Endothelial cell of umbilical vein (primary cell): ENCODE data around the gene C17orf107. TPM values are rescaled to one million over a fixed set of nuclear protein-coding genes. Genes with fewer than 3 reads are reported as not detected.

Experiments used
- BruUV-seq: library from RNA; stranded (reverse); fragments of 400-500 nt; replicated peaks from 2 replicates; lab custom pipeline; 2021; lab: Mats Ljungman, UMichigan
- CTCF ChIA-PET: fragments of 300-600, 350-600 bp; sonication (Branson Sonifier 250); formaldehyde crosslinking; loops from one replicate; lab custom pipeline; 2021; ENCODE audit warnings: antibody characterized with exemption, inconsistent platforms; lab: Charles Lee
- POLR2A ChIA-PET: fragments of 300-600, 350-600 bp; sonication (Branson Sonifier 250); formaldehyde crosslinking; loops from one replicate; lab custom pipeline; 2021; ENCODE audit warnings: antibody characterized with exemption, inconsistent platforms; lab: Charles Lee
- DNase-seq: peaks from one replicate; pipeline ENCODE4 v3.0.0-alpha.2; 2011; ENCODE audit warnings: low read depth, low spot score
- FAIRE-seq: peaks from 2 replicates; lab custom pipeline; 2011; peaks lifted over from hg19 to GRCh38; lab: Jason Lieb, UNC
- H2AFZ ChIP-seq: 2 replicates; pipeline ENCODE4 v1.6.0; 2012; ENCODE audit warnings: low read depth, low read length, control low read depth, inconsistent platforms
- H3K27ac ChIP-seq: 2 replicates; pipeline ENCODE4 v1.5.1; 2011; ENCODE audit warnings: low read depth, mild to moderate bottlenecking, control low read depth, low read length, moderate library complexity; ENCODE audit not compliant: insufficient read depth
- H3K27me3 ChIP-seq, 2 experiments: 2 replicates each; pipeline versions ENCODE4 v1.6.0 to v1.6.1; 2011; ENCODE audit warnings: low read length in 2 of 2, mixed read lengths in 1 of 2; ENCODE audit not compliant: control insufficient read depth in 2 of 2, insufficient read depth in 2 of 2
- H3K36me3 ChIP-seq, 2 experiments: 2 replicates in 1 of 2; 3 replicates in 1 of 2; pipeline ENCODE4 v1.5.1; 2011; ENCODE audit warnings: low read length in 2 of 2, mild to moderate bottlenecking in 1 of 2, moderate library complexity in 1 of 2; ENCODE audit not compliant: control insufficient read depth in 2 of 2, insufficient read depth in 2 of 2; ENCODE audit errors: extremely low read depth in 1 of 2
- H3K4me1 ChIP-seq: 3 replicates; pipeline ENCODE4 v1.5.1; 2011; ENCODE audit warnings: mild to moderate bottlenecking, low read length; ENCODE audit not compliant: control insufficient read depth, insufficient read depth; ENCODE audit errors: extremely low read depth
- H3K4me2 ChIP-seq: 2 replicates; pipeline ENCODE4 v1.6.1; 2011; ENCODE audit warnings: low read length, control low read depth, mixed read lengths; ENCODE audit not compliant: insufficient read depth
- H3K4me3 ChIP-seq, 3 experiments: fragments of 200-600 bp in 1 of 3; sonication (generic), shearing (Covaris generic) in 1 of 3; replicated peaks in 1 of 3; 2 replicates each; pipeline ENCODE4 v1.5.1; 2011 to 2016; ENCODE audit warnings: control low read depth in 3 of 3, low read length in 3 of 3, mild to moderate bottlenecking in 2 of 3, inconsistent platforms in 1 of 3, low read depth in 1 of 3, moderate library complexity in 1 of 3; ENCODE audit not compliant: insufficient read depth in 1 of 3
- H3K79me2 ChIP-seq: 2 replicates; pipeline ENCODE4 v1.6.0; 2012; ENCODE audit warnings: low read length, inconsistent platforms; ENCODE audit not compliant: control insufficient read depth, insufficient read depth
- H3K9ac ChIP-seq: replicated peaks from 2 replicates; pipeline ENCODE3; 2011; ENCODE audit warnings: low read length, control low read depth; ENCODE audit not compliant: insufficient read depth; ENCODE audit errors: extremely low read depth
- H3K9me1 ChIP-seq: replicated peaks from 3 replicates; pipeline ENCODE4 v1.6.0; 2011; ENCODE audit warnings: mild to moderate bottlenecking, low read length; ENCODE audit not compliant: control insufficient read depth, insufficient read depth; ENCODE audit errors: extremely low read depth
- H3K9me3 ChIP-seq: replicated peaks from 2 replicates; pipeline ENCODE4 v1.5.1; 2012; ENCODE audit warnings: low read length, inconsistent platforms; ENCODE audit not compliant: control insufficient read depth, insufficient read depth
- H4K20me1 ChIP-seq: replicated peaks from 2 replicates; pipeline ENCODE3; 2011; ENCODE audit warnings: mild to moderate bottlenecking, low read length; ENCODE audit not compliant: control insufficient read depth, insufficient read depth; ENCODE audit errors: extremely low read depth
- EZH2 ChIP-seq: IDR thresholded peaks from 2 replicates; pipeline ENCODE4 v1.6.1; 2012; ENCODE audit warnings: borderline replicate concordance, low read depth, mild to moderate bottlenecking, moderate library complexity, low read length, inconsistent platforms; ENCODE audit not compliant: severe bottlenecking
- FOS ChIP-seq: IDR thresholded peaks from 2 replicates; pipeline ENCODE4 v1.6.1; 2011; ENCODE audit warnings: mild to moderate bottlenecking, low read length, moderate library complexity, borderline replicate concordance; ENCODE audit not compliant: insufficient read depth
- GATA2 ChIP-seq: IDR thresholded peaks from 2 replicates; pipeline ENCODE4 v1.7.0; 2011; ENCODE audit warnings: low read depth, mild to moderate bottlenecking, moderate library complexity, mixed read lengths, low read length; ENCODE audit not compliant: insufficient read length, insufficient read depth
- JUN ChIP-seq: IDR thresholded peaks from 2 replicates; pipeline ENCODE4 v1.6.1; 2011; ENCODE audit warnings: borderline replicate concordance, low read depth; ENCODE audit not compliant: insufficient read length, insufficient read depth
- MYC ChIP-seq: IDR thresholded peaks from one replicate; pipeline ENCODE4 v1.6.1; 2011; ENCODE audit warnings: mild to moderate bottlenecking, low read depth, low read length
- POLR2A ChIP-seq: IDR thresholded peaks from 2 replicates; pipeline ENCODE4 v1.6.1; 2012; ENCODE audit warnings: low read depth, mild to moderate bottlenecking, control low read depth, low read length
- POLR2AphosphoS5 ChIP-seq: IDR thresholded peaks from 2 replicates; pipeline ENCODE4 v1.6.1; 2012; ENCODE audit warnings: low read depth, mild to moderate bottlenecking, control low read depth, low read length, moderate library complexity; ENCODE audit not compliant: insufficient read depth
- dilution Hi-C: fragments of 300-500 bp; cut with MboI; formaldehyde crosslinking; loops from one replicate; pipeline ENCODE4 v1.15.0; 2019; ENCODE audit warnings: low sequenced_read_pairs; ENCODE audit not compliant: extremely low pct_ligation_motif_present
- intact Hi-C: fragments of 100-400 bp; cut with micrococcal nuclease; formaldehyde crosslinking; loops from one replicate; pipeline ENCODE4 v1.10.0; 2022
- polyA plus RNA-seq, 4 experiments: library from polyadenylated mRNA; depleted of rRNA in 3 of 4; stranded (reverse) in 3 of 4; unstranded in 1 of 4; fragments of >200 nt; gene quantifications; 2 replicates each; pipeline versions ENCODE4 v1.2.1 to v1.2.3, GENCODE V29; 2011 to 2012; ENCODE audit warnings: missing spikeins in 1 of 4
- total RNA-seq: library from RNA; stranded (reverse); gene quantifications from 2 replicates; pipeline ENCODE4 v1.2.3, GENCODE V29; 2021
- TF ChIP-seq, protein P1 (sequence below): IDR thresholded peaks from 2 replicates; pipeline ENCODE4 v1.6.1; 2011; ENCODE audit not compliant: insufficient read depth, insufficient read length
- TF ChIP-seq, protein P2 (sequence below), 2 donors: IDR thresholded peaks; 1 replicate in 1 of 2; 2 replicates in 1 of 2; pipeline ENCODE4 v1.5.1; 2011; ENCODE audit warnings: low read length in 2 of 2, mild to moderate bottlenecking in 2 of 2, moderate library complexity in 2 of 2, control low read depth in 1 of 2, inconsistent platforms in 1 of 2, low read depth in 1 of 2; ENCODE audit not compliant: insufficient read depth in 1 of 2; ENCODE audit errors: extremely low read depth in 1 of 2

C17orf107 gene
- total and polyA plus RNA-seq, 2 donors (not counting 3 experiments of a cell fraction or from before 2014, with no cell fraction given) = 0.68 to 1.0 TPM

DNA sequence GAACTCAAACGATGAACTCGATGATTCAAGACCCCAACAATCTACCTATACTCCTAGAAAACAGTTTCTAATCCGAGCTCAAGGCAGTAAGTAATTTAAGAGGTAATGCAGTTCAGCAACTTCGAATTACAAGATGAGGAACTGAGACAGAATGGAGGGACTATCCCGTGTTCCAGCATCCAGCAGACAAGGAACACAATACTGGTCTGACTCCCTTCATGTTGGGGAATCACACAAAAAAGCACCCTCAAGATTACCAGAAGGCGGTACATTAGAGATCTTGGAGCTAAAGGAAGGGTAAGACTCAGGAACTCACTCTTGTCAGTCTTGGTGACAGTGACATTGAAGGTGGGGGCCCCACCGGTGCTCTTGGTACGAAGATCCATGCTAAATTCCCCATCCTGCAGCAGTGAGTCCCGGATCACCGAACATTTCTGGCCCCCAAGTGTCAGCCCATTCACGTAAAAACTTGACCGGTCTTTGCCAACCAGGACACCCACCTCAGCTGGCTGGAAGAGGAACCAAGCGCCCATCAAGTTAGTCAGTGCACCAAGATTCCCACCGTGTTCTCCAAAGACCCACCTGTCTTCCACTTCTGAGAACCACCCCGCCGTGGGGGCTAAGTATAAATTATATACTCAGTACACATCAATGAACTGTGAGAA, 47.1 kb downstream of the C17orf107 start:
- POLR2A ChIA-PET = interaction anchor here (1.7 to 2.3 kb wide), 2 partner anchors 21 kb away, joined by 5 to 18 read pairs; partner anchors contain the start of gene SPAG7
- Histone ChIP-seq H3K36me3 (peaks cover 13 to 28% of the 10 kb centered on the region in 2 experiments), H2AFZ (no peak overlapping the region), H3K27ac (no peak overlapping the region), H3K27me3 (no peaks in the 10 kb centered on the region), H3K9me3 (no peaks in the 10 kb centered on the region), H4K20me1 (no peaks in the 10 kb centered on the region), H3K79me2 (peaks cover 68% of the 10 kb centered on the region), H3K4me1 (peaks cover 31% of the 10 kb centered on the region), H3K9ac (peak overlapping the region; percentile 66), H3K9me1 (no peaks in the 10 kb centered on the region), H3K4me2 (peak overlapping the region; percentile 93), H3K4me3 (peak overlapping the region; percentile 86 to 99 (median 95))
- no peak for DNase-seq
- intact Hi-C loops (loop anchor here (1.0 kb wide), 1 partner anchor 40 kb away; no protein-coding TSS in a partner anchor), dilution Hi-C loops (no loop called here)
- TSS peak; percentile 66 for BruUV-seq
- CTCF ChIA-PET = interaction anchor here (1.0 to 2.8 kb wide), 3 partner anchors 37 to 41 kb away, joined by 4 to 12 read pairs (median 8); partner anchors contain the start of gene CAMTA2
- FAIRE-seq = peak; percentile 46
- TF ChIP-seq POLR2A (no peak), GATA2 (no peak), POLR2AphosphoS5 (no peak), JUN (no peak), EZH2 (no peak), FOS (no peak), MYC (no peak)
- TF ChIP-seq, protein P1, sequence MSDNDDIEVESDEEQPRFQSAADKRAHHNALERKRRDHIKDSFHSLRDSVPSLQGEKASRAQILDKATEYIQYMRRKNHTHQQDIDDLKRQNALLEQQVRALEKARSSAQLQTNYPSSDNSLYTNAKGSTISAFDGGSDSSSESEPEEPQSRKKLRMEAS = no peak
- TF ChIP-seq, protein P2, sequence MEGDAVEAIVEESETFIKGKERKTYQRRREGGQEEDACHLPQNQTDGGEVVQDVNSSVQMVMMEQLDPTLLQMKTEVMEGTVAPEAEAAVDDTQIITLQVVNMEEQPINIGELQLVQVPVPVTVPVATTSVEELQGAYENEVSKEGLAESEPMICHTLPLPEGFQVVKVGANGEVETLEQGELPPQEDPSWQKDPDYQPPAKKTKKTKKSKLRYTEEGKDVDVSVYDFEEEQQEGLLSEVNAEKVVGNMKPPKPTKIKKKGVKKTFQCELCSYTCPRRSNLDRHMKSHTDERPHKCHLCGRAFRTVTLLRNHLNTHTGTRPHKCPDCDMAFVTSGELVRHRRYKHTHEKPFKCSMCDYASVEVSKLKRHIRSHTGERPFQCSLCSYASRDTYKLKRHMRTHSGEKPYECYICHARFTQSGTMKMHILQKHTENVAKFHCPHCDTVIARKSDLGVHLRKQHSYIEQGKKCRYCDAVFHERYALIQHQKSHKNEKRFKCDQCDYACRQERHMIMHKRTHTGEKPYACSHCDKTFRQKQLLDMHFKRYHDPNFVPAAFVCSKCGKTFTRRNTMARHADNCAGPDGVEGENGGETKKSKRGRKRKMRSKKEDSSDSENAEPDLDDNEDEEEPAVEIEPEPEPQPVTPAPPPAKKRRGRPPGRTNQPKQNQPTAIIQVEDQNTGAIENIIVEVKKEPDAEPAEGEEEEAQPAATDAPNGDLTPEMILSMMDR (IDR thresholded peaks at IDR 0.05; ENCODE audit: extremely low read depth in 1 of 2, insufficient read depth in 1 of 2, low read depth in 1 of 2, low read length in 2 of 2) = no peak
